ENCODE results near the gene PRKCB. TPM values are rescaled to one million over a fixed set of nuclear protein-coding genes. Genes with fewer than 3 reads are reported as not detected.

Gene PRKCB
- total RNA-seq, 3 donors from 2014 or later: 1.3 to 5.3 (median 4.7) TPM

- intact Hi-C loops (cut with DNase I; ENCODE audit: low total_unique reads): no loop called here
- TF ChIP-seq POLR2AphosphoS5 (IDR thresholded peaks at IDR 0.05) (no peak), POLR2A (IDR thresholded peaks at IDR 0.05) (no peak)
- H3K27ac ChIP-seq: no peak overlapping the region
- H3K4me1 ChIP-seq: no peaks in the 10 kb centered on the region
- H3K27me3 ChIP-seq: no peaks in the 10 kb centered on the region
- DNase-seq (ENCODE audit: low spot score in 2 of 2): no peak
- H3K36me3 ChIP-seq: no peaks in the 10 kb centered on the region
- H3K4me3 ChIP-seq: no peak overlapping the region
- no peaks in the 10 kb centered on the region for H3K9me3 ChIP-seq
These were observed 133.9 kb downstream of the PRKCB start for GRCh38 chr16:23969468-23970297.

GRCh38 chr16:23974223-23974622 lies 138.4 kb downstream of the PRKCB start:
- Histone ChIP-seq H3K36me3 (no peaks in the 10 kb centered on the region), H3K4me3 (no peak overlapping the region), H3K27me3 (no peaks in the 10 kb centered on the region), H3K9me3 (no peaks in the 10 kb centered on the region), H3K27ac (no peak overlapping the region), H3K4me1 (no peaks in the 10 kb centered on the region)
- no peak for DNase-seq (ENCODE audit: low spot score in 2 of 2)
- TF ChIP-seq, protein P1, sequence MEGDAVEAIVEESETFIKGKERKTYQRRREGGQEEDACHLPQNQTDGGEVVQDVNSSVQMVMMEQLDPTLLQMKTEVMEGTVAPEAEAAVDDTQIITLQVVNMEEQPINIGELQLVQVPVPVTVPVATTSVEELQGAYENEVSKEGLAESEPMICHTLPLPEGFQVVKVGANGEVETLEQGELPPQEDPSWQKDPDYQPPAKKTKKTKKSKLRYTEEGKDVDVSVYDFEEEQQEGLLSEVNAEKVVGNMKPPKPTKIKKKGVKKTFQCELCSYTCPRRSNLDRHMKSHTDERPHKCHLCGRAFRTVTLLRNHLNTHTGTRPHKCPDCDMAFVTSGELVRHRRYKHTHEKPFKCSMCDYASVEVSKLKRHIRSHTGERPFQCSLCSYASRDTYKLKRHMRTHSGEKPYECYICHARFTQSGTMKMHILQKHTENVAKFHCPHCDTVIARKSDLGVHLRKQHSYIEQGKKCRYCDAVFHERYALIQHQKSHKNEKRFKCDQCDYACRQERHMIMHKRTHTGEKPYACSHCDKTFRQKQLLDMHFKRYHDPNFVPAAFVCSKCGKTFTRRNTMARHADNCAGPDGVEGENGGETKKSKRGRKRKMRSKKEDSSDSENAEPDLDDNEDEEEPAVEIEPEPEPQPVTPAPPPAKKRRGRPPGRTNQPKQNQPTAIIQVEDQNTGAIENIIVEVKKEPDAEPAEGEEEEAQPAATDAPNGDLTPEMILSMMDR (IDR thresholded peaks at IDR 0.05): no peak
- no peak for TF ChIP-seq POLR2AphosphoS5 (IDR thresholded peaks at IDR 0.05)
- intact Hi-C loops (cut with DNase I; ENCODE audit: low total_unique reads): no loop called here

DNA sequence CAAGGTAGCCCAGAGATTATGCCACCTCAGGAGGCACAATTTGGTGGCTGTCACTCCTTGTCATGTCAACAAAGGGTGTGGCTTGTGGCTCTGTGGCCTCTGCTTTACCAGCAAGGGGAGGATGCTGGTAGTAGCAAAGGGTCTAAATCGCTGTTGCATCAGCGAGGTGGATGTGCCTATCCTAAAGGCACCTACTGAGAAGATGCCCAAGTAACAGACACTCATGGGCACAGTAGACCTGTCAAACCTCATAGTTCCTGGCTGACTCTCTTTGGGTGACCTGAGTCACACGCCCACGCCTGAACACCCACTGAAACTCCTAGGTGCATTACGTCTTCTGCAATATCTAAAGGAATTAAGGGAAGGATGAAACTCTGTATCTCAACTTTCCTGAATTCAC lies 139.5 kb downstream of the PRKCB start:
- no peaks in the 10 kb centered on the region for H3K4me1 ChIP-seq
- H3K9me3 ChIP-seq: no peaks in the 10 kb centered on the region
- H3K36me3 ChIP-seq: no peaks in the 10 kb centered on the region
- no peak overlapping the region for H3K4me3 ChIP-seq
- DNase-seq (ENCODE audit: low spot score in 2 of 2): no peak
- H3K27ac ChIP-seq: no peak overlapping the region
- H3K27me3 ChIP-seq: no peaks in the 10 kb centered on the region
- intact Hi-C loops (cut with DNase I; ENCODE audit: low total_unique reads): no loop called here
- TF ChIP-seq POLR2A (IDR thresholded peaks at IDR 0.05): no peak
- TF ChIP-seq POLR2AphosphoS5 (IDR thresholded peaks at IDR 0.05): no peak
- TF ChIP-seq, protein P1 (IDR thresholded peaks at IDR 0.05): no peak

GRCh38 chr16:23976091-23976490 lies 140.3 kb downstream of the PRKCB start:
- DNase-seq (ENCODE audit: low spot score in 2 of 2): no peak
- Histone ChIP-seq H3K27ac (no peak overlapping the region), H3K4me1 (no peaks in the 10 kb centered on the region), H3K9me3 (no peaks in the 10 kb centered on the region), H3K36me3 (no peaks in the 10 kb centered on the region), H3K27me3 (no peaks in the 10 kb centered on the region), H3K4me3 (no peak overlapping the region)
- TF ChIP-seq, protein P1 (IDR thresholded peaks at IDR 0.05): no peak
- no peak for TF ChIP-seq POLR2AphosphoS5 (IDR thresholded peaks at IDR 0.05)
- TF ChIP-seq POLR2A (IDR thresholded peaks at IDR 0.05): no peak
- intact Hi-C loops (cut with DNase I; ENCODE audit: low total_unique reads): no loop called here

GRCh38 chr16:23976524-23976923 lies 140.7 kb downstream of the PRKCB start:
- Histone ChIP-seq H3K27ac (no peak overlapping the region), H3K4me3 (no peak overlapping the region), H3K4me1 (no peaks in the 10 kb centered on the region), H3K27me3 (no peaks in the 10 kb centered on the region), H3K9me3 (no peaks in the 10 kb centered on the region), H3K36me3 (no peaks in the 10 kb centered on the region)
- DNase-seq (ENCODE audit: low spot score in 2 of 2): no peak
- intact Hi-C loops (cut with DNase I; ENCODE audit: low total_unique reads): no loop called here
- no peak for TF ChIP-seq POLR2A (IDR thresholded peaks at IDR 0.05)
- no peak for TF ChIP-seq POLR2AphosphoS5 (IDR thresholded peaks at IDR 0.05)
- TF ChIP-seq, protein P1 (IDR thresholded peaks at IDR 0.05): no peak
